Measurements from ENCODE around the gene APP.
"Not testable (repeated sequence)": the region's sequence is repeated elsewhere in the genome, so short reads cannot be mapped to it uniquely, and the experiment has no call there.

The APP gene

DNA sequence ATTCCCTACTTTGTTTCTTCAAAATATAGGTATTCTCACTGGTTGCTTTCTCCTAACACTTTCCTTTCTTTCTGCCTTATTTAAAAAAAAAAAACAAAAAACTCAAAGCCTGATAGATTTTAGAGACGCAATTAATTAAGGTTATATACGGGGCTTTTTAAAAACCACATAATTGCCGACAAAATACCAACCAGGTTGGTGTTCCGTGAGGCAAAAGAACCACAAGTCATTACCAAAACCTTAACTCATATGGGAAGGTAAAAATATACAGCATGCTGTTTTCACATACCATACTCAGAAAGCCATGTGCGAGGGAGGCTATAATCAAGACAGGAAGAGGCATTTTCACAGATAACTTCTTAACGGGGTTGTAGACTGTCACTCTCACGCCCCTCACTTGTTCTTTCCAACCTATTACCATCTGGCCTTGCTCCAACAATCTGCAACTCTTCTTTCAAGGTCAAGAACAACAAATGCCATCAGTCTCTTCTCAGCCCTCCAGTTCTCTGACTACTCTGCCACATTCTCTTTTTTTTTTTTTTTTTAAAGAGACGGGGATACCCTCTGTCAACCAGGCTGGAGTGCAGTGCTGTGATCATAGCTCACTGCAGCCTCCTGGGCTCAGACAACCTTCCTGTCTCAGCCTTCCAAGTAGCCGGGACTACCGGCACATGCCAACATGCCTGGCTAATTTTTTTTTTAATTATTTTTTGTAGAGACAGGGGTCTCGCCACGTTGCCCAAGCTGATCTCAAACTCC is 102.6 kb downstream of the APP start:
- no peak for DNase-seq (ENCODE audit: low read depth in 2 of 2)

GRCh38 chr21:26064506-26064905 is 106.1 kb downstream of the APP start:
- DNase-seq (ENCODE audit: low read depth in 2 of 2), result no peak

- DNase-seq (ENCODE audit: low read depth in 2 of 2), result no peak
Observed at GRCh38 chr21:26061437-26061836, 109.1 kb downstream of the APP start.

DNA sequence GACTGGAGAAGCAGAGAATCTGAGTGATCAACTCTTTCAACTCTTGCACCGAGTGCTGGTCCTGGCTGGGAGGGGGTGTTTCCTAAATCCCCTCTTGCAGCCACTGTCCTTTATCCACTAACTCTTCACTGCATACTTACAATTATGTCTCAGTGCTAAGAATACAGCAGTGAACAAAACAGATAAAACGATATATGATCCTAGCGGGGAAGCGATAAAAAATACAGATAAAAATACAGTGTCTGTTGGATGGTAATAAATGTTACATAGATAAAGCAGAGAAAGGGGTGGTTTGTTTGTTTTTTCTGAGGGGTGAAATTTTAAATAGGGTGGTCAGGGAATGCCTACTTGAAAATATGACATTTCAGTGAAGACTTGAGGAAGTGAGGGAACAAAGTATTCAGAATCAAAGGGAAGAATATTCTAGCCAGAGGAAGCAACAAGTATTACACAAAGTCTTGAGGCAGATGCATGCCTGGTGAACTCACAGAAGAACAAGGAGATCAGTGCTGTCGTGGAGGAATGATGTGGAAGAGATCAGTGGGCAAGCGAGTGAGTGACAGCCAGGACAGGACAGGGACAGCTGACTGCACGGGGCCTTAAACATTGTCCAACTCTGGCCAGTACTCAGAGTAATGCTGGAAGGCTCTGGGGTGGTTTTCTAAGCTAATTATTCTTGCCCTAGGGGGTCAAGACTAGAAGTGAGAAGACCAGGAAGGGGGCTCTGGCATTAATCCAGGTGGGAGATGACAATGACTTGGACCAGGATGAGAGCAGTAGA is 110.0 kb downstream of the APP start:
- DNase-seq (ENCODE audit: low read depth in 2 of 2), result no peak

GRCh38 chr21:26057477-26058170 is 112.9 kb downstream of the APP start:
- DNase-seq (ENCODE audit: low read depth in 2 of 2), result no peak

GRCh38 chr21:26055841-26056264 is 114.7 kb downstream of the APP start:
- no peak for DNase-seq (ENCODE audit: low read depth in 2 of 2)

DNA sequence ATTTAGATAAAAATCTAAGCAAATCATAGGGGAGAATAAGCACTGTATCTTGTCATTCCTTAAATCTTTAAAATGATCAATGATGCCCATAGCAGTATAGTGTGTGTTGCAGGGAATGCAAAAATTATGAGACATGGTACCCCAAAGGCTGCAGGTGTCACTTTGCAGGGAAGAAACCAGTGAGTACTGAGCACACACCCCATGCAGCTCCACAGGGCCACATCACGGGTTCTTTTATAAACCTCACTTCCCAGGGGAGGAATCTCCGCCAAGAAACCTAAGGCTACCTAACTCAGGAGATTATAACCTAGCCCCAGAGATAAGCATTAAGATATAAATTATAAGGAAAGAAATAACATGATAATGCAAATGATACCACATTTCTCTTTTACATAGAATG is 115.6 kb downstream of the APP start:
- DNase-seq (ENCODE audit: low read depth in 2 of 2), result no peak

DNA sequence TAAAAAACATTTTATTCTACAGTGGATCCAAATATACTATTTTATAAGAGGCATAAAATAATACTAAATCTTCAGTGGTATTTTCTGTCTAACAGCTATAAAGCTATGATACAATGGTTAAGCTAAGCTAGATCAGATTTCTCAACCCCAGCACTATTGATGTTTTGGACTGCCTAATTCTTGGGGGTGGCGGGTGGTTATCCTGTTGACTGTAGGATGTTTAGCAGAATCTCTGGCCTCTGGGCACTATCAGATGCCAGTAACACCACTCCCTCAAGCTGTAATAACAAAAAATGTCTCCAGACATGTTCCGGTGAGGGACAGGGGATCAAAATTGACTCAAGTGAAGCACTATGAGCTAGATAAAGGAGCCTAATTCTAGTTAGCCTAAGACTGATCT is 118.5 kb downstream of the APP start:
- no peak for DNase-seq (ENCODE audit: low read depth in 2 of 2)

DNA sequence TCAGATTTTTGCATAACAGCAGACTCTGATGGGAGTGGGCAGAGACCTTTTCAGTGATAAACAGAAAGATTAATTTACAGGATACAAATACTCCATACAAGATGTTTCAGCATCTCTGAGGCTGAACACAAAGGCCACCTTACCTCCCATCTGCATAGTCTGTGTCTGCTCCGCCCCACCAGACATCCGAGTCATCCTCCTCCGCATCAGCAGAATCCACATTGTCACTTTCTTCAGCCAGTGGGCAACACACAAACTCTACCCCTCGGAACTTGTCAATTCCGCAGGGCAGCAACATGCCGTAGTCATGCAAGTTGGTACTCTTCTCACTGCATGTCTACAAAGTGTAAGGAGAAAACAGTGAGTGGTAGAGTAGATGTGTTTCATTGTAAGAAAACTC is 119.7 kb downstream of the APP start:
- DNase-seq (ENCODE audit: low read depth in 2 of 2), result no peak

GRCh38 chr21:26049803-26050202 is 120.8 kb downstream of the APP start:
- DNase-seq (ENCODE audit: low read depth in 2 of 2), result no peak

- no peak for DNase-seq (ENCODE audit: low read depth in 2 of 2)
Observed at GRCh38 chr21:26047279-26047967, 123.1 kb downstream of the APP start.

- no peak for DNase-seq (ENCODE audit: low read depth in 2 of 2)
Observed at GRCh38 chr21:26043891-26044290, 126.7 kb downstream of the APP start.

DNA sequence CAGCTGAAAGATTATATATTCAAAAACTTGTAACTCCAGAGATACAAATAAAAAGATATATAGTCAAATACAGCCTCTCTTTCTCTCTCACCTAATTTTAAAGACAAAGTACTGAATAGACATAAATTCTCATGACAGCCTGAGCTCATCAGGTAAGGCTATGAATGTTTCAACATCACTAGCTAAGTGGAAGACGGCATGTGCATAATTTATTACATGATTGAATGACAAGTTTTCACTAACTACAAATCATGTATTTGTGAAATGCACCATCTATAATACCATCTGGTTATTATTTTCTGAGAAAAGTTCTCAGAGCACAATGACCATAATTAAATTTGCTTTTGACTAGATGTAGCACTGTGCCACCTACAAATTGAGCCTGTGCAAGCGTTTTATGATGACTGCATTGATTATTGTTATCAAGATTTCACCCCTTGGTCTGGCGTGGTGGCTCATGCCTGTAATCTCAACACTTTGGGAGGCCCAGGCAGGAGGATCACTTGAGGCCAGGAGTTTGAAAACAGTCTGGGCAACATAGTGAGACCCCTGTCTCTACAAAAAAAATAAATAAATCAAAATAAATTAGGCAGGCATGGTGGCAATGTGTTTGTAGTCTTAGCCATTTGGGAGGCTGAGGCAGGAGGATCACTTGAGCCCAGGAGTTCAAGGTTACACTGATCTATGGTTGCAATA is 128.2 kb downstream of the APP start:
- DNase-seq (ENCODE audit: low read depth in 2 of 2), result no peak

DNA sequence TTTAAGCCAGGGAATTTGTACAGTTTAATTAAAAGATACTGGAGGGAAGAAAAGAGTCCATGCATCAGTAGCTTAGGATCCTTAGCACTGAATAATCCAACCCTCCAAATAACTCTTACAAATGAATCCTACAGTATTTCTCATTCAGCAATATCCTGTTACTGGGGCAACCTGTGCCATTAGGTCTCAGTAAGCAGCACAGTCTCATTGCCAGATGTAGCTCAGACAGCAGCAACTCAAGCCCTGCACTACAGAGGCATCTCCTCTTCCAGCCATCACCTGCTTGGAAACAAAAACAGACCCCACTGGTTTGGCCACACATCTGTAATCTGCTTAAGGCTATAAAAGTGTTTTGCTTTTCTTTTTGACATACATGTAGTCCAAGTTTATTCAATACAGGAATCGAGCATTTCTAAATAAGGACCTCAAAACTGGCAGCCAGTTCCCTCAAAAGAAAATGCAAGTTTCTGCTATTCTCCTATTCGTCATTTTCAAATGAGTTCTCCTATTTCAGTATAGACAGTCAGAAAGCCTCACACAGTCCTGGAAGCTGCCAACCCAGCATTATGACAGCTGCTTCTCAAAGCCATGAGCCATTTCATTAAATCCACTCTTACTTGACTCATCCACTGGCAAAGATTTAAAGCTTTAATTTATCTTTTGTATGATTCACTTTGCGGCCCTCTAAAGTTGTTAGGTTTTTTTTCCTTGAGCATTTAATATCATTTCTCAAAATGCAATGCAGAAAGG is 129.0 kb downstream of the APP start:
- DNase-seq (ENCODE audit: low read depth in 2 of 2), result no peak

DNA sequence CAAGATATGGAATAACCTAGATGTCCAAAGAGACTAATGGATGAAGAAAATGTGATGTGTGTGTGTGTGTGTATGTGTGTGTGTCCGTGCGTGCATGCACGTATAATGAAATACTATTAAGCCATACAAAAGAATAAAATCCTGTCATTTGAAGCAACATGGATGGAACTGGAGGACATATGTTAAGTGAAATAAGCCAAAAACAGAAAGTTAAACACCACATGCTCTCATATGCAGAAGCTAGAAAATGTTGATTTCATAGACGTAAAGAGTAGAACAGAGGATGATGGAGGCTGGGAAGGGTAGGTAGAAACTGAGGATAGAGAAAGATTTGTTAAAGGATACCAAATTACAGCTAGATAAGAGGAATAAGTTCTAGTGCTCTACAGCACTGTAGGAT is 133.7 kb downstream of the APP start:
- no peak for DNase-seq (ENCODE audit: low read depth in 2 of 2)

- DNase-seq (ENCODE audit: low read depth in 2 of 2), result no peak
Observed at GRCh38 chr21:26032263-26032662, 138.3 kb downstream of the APP start.

DNA sequence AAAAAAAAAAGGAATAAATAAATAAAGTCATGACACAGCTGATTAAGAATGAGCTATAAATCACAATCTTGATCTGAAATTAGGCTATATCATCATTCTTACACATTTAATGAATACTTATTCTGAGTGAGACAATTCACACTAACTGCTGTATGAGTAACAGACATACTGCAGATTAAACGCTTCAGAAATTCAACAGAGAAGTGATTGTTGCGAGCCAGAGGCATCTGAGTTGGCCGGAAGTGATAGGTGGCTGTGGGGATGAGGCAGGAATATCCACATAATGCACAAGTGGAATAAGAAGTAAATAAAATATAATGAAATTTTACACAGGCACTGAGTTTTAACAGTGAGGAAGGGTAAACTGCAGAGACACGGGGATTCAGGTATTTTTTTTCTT is 142.4 kb downstream of the APP start:
- no peak for DNase-seq (ENCODE audit: low read depth in 2 of 2)

DNA sequence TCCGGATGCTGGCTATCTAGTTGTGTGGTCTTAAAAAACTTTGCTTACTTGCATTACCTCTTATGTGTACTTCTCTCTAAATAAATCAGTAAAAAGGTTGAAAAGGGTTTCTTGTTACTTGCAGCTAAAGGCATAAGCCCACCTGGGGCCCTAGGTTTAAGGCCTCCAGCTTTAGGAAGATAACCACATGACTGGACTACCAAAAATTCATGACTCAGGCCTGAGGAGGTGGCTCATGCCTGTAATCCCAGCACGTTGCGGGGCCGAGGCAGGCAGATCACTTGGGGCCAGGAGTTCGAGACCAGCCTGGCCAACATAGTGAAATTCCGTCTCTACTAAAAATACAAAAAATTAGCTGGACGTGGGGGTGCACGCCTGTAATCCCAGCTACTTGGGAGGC is 142.9 kb downstream of the APP start:
- no peak for DNase-seq (ENCODE audit: low read depth in 2 of 2)

DNA sequence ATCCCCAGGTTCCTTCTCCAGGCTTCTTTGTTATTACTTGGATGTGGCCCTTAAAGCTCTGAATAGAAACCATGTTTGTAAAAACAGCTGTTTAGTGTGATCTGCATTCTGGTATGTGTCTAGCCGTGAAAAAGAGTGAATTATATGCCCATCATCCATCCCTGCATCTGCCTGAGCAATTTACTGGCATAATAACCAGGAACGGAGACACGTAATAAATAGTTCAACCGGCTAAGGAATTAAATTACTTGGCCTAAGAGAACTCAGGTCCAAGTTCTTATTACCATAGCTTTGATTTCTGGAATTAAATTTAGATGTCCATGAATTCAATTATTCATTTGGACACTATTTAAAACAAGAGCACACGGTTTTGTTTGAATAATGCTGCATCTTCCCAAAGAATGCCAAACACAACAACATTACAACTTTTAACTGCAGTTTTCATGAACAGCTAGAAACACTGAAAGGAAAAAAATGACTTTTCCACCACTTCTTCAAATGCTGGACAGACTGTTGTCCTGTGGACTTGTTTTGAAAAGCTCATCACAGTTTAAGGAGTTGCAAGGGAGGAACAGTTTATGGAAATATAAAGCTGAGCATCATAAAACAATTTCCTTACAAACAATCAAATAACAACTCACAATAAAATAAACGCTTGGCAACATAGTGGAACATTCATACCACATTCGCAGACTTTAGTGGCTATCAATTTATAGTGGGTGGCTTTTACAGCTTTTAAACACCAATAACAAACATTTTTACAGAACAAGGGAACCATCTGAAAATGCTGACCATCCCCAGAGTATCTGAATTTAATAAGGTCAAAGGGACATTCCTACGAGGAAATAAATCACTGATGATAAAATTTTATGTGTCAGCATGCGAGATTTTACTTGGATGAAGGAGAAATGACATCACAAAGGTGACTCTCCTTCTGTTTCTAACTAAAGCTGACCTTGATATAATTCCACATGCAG is 144.7 kb downstream of the APP start:
- no peak for DNase-seq (ENCODE audit: low read depth in 2 of 2)

DNA sequence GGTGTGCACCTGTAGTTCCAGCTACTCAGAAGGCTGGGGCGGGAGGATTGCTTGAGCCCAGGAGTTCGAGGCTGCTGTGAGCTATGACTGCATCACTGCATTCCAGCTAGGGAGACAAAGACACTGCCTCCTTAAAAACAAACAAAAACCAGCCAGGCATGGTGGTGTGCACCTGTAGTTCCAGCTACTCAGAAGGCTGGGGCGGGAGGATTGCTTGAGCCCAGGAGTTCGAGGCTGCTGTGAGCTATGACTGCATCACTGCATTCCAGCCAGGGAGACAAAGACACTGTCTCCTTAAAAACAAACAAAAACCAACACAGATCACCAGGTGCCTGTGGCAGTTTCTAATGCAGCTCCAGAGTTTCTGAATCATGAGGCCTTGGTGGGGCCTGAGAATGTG is 147.2 kb downstream of the APP start:
- DNase-seq (ENCODE audit: low read depth in 2 of 2), result not testable (repeated sequence)
